ENCODE measurements around the gene ATP1A2. TPM values are rescaled to one million over a fixed set of nuclear protein-coding genes. Genes with fewer than 3 reads are reported as not detected.

Gene ATP1A2
- total RNA-seq, 1 experiment from 2014 or later: 23.2 TPM

DNA sequence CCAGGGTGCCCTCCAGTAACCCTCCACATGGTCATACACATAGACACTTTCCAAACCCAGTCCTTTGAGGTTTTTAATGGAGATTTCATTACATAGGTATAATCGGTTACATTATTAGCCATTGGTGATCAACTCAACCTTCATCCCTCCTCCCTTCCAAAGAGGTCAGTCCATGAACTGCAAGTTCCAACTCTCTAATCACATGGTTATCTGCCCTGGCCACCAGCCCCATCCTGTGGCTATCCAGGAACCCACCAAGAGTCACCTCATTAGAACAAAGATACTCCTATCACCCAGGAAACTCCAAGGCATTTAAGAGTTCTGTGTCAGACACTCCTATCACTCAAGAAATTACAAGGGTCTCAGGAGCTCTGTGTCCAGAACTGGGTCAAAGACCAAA lies 48.1 kb downstream of the ATP1A2 start (continued):
- TF ChIP-seq, protein P1, sequence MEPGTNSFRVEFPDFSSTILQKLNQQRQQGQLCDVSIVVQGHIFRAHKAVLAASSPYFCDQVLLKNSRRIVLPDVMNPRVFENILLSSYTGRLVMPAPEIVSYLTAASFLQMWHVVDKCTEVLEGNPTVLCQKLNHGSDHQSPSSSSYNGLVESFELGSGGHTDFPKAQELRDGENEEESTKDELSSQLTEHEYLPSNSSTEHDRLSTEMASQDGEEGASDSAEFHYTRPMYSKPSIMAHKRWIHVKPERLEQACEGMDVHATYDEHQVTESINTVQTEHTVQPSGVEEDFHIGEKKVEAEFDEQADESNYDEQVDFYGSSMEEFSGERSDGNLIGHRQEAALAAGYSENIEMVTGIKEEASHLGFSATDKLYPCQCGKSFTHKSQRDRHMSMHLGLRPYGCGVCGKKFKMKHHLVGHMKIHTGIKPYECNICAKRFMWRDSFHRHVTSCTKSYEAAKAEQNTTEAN (CRISPR knock-in tag; IDR thresholded peaks at IDR 0.05): no peak
- TF ChIP-seq, protein P2, sequence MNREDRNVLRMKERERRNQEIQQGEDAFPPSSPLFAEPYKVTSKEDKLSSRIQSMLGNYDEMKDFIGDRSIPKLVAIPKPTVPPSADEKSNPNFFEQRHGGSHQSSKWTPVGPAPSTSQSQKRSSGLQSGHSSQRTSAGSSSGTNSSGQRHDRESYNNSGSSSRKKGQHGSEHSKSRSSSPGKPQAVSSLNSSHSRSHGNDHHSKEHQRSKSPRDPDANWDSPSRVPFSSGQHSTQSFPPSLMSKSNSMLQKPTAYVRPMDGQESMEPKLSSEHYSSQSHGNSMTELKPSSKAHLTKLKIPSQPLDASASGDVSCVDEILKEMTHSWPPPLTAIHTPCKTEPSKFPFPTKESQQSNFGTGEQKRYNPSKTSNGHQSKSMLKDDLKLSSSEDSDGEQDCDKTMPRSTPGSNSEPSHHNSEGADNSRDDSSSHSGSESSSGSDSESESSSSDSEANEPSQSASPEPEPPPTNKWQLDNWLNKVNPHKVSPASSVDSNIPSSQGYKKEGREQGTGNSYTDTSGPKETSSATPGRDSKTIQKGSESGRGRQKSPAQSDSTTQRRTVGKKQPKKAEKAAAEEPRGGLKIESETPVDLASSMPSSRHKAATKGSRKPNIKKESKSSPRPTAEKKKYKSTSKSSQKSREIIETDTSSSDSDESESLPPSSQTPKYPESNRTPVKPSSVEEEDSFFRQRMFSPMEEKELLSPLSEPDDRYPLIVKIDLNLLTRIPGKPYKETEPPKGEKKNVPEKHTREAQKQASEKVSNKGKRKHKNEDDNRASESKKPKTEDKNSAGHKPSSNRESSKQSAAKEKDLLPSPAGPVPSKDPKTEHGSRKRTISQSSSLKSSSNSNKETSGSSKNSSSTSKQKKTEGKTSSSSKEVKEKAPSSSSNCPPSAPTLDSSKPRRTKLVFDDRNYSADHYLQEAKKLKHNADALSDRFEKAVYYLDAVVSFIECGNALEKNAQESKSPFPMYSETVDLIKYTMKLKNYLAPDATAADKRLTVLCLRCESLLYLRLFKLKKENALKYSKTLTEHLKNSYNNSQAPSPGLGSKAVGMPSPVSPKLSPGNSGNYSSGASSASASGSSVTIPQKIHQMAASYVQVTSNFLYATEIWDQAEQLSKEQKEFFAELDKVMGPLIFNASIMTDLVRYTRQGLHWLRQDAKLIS (CRISPR knock-in tag; IDR thresholded peaks at IDR 0.05; ENCODE audit: borderline replicate concordance): no peak
- TF ChIP-seq, protein P3, sequence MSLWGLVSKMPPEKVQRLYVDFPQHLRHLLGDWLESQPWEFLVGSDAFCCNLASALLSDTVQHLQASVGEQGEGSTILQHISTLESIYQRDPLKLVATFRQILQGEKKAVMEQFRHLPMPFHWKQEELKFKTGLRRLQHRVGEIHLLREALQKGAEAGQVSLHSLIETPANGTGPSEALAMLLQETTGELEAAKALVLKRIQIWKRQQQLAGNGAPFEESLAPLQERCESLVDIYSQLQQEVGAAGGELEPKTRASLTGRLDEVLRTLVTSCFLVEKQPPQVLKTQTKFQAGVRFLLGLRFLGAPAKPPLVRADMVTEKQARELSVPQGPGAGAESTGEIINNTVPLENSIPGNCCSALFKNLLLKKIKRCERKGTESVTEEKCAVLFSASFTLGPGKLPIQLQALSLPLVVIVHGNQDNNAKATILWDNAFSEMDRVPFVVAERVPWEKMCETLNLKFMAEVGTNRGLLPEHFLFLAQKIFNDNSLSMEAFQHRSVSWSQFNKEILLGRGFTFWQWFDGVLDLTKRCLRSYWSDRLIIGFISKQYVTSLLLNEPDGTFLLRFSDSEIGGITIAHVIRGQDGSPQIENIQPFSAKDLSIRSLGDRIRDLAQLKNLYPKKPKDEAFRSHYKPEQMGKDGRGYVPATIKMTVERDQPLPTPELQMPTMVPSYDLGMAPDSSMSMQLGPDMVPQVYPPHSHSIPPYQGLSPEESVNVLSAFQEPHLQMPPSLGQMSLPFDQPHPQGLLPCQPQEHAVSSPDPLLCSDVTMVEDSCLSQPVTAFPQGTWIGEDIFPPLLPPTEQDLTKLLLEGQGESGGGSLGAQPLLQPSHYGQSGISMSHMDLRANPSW (CRISPR knock-in tag; conservative IDR thresholded peaks at IDR 0.05; ENCODE audit: low read depth): no peak
- TF ChIP-seq, protein P4, sequence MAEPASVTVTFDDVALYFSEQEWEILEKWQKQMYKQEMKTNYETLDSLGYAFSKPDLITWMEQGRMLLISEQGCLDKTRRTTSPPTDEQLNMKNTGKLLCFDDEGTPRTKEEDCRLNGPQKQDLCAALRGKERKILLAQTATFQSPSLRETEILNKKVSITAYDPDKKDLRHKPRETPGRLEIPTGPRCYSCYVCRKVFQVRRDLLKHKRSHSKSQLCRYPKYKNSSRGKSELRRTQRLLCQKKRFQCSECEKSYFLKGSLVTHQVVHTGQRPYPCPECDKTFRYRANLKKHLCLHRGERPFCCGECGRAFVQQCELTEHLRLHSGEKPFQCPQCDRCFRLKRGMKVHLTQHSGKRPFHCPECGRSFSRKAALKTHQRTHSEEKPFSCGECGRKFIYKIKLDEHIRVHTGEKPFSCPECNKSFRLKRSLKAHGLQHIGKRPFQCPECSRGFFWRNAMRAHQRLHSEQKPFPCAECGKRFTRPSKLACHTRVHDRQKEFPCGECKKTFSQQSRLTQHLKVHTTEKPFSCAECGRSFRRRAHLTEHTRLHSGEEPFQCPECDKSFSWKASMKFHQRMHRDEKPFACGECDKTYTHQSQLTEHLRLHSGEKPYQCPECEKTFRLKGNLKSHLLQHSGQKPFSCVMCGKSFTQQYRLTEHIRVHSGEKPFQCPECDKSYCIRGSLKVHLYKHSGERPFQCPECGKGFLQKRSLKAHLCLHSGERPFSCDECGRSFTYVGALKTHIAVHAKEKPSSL (CRISPR knock-in tag; conservative IDR thresholded peaks at IDR 0.05): no peak
- no peak for TF ChIP-seq ZNF416 (CRISPR knock-in tag; IDR thresholded peaks at IDR 0.05)
- TF ChIP-seq TP53 (CRISPR knock-in tag; IDR thresholded peaks at IDR 0.05): no peak
- TF ChIP-seq ZNF121 (CRISPR knock-in tag; IDR thresholded peaks at IDR 0.05): no peak
- TF ChIP-seq, protein P5, sequence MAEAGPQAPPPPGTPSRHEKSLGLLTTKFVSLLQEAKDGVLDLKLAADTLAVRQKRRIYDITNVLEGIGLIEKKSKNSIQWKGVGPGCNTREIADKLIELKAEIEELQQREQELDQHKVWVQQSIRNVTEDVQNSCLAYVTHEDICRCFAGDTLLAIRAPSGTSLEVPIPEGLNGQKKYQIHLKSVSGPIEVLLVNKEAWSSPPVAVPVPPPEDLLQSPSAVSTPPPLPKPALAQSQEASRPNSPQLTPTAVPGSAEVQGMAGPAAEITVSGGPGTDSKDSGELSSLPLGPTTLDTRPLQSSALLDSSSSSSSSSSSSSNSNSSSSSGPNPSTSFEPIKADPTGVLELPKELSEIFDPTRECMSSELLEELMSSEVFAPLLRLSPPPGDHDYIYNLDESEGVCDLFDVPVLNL (CRISPR knock-in tag; IDR thresholded peaks at IDR 0.05; ENCODE audit: borderline replicate concordance, low read depth): no peak
- TF ChIP-seq, protein P6, sequence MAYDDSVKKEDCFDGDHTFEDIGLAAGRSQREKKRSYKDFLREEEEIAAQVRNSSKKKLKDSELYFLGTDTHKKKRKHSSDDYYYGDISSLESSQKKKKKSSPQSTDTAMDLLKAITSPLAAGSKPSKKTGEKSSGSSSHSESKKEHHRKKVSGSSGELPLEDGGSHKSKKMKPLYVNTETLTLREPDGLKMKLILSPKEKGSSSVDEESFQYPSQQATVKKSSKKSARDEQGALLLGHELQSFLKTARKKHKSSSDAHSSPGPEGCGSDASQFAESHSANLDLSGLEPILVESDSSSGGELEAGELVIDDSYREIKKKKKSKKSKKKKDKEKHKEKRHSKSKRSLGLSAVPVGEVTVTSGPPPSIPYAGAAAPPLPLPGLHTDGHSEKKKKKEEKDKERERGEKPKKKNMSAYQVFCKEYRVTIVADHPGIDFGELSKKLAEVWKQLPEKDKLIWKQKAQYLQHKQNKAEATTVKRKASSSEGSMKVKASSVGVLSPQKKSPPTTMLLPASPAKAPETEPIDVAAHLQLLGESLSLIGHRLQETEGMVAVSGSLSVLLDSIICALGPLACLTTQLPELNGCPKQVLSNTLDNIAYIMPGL (CRISPR knock-in tag; IDR thresholded peaks at IDR 0.05): no peak
- TF ChIP-seq, protein P7, sequence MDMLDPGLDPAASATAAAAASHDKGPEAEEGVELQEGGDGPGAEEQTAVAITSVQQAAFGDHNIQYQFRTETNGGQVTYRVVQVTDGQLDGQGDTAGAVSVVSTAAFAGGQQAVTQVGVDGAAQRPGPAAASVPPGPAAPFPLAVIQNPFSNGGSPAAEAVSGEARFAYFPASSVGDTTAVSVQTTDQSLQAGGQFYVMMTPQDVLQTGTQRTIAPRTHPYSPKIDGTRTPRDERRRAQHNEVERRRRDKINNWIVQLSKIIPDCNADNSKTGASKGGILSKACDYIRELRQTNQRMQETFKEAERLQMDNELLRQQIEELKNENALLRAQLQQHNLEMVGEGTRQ (CRISPR knock-in tag; IDR thresholded peaks at IDR 0.05): no peak

DNA sequence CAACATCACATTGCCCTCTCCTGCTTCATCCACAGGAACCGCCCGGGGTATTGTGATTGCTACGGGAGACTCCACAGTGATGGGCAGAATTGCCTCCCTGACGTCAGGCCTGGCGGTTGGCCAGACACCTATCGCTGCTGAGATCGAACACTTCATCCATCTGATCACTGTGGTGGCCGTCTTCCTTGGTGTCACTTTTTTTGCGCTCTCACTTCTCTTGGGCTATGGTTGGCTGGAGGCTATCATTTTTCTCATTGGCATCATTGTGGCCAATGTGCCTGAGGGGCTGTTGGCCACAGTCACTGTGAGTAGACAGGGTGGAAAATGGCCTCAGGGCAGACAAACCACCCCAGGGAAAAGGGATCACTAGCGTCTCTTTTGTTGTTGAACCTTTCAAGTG lies 48.6 kb downstream of the ATP1A2 start:
- DNase-seq (ENCODE audit: low spot score) (no peak), ATAC-seq (no peak)
- Mint-ChIP-seq H3K27ac (no peak overlapping the region), H3K4me1 (peaks cover 34% of the 10 kb centered on the region), H3K36me3 (no peaks in the 10 kb centered on the region), H3K9me3 (no peaks in the 10 kb centered on the region), H3K27me3 (ENCODE audit: low read depth) (peaks cover 14% of the 10 kb centered on the region), H3K4me3 (no peak overlapping the region)
- ChIA-PET POLR2A (no interaction called here), CTCF (no interaction called here)
- TF ChIP-seq ZNF219 (CRISPR knock-in tag; IDR thresholded peaks at IDR 0.05; ENCODE audit: borderline replicate concordance) (no peak), ZNF671 (CRISPR knock-in tag; IDR thresholded peaks at IDR 0.05) (no peak), ZNF396 (CRISPR knock-in tag; IDR thresholded peaks at IDR 0.05; ENCODE audit: borderline replicate concordance) (no peak)
- TF ChIP-seq, protein P8, sequence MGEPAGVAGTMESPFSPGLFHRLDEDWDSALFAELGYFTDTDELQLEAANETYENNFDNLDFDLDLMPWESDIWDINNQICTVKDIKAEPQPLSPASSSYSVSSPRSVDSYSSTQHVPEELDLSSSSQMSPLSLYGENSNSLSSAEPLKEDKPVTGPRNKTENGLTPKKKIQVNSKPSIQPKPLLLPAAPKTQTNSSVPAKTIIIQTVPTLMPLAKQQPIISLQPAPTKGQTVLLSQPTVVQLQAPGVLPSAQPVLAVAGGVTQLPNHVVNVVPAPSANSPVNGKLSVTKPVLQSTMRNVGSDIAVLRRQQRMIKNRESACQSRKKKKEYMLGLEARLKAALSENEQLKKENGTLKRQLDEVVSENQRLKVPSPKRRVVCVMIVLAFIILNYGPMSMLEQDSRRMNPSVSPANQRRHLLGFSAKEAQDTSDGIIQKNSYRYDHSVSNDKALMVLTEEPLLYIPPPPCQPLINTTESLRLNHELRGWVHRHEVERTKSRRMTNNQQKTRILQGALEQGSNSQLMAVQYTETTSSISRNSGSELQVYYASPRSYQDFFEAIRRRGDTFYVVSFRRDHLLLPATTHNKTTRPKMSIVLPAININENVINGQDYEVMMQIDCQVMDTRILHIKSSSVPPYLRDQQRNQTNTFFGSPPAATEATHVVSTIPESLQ (CRISPR knock-in tag; IDR thresholded peaks at IDR 0.05): no peak
- TF ChIP-seq, protein P9, sequence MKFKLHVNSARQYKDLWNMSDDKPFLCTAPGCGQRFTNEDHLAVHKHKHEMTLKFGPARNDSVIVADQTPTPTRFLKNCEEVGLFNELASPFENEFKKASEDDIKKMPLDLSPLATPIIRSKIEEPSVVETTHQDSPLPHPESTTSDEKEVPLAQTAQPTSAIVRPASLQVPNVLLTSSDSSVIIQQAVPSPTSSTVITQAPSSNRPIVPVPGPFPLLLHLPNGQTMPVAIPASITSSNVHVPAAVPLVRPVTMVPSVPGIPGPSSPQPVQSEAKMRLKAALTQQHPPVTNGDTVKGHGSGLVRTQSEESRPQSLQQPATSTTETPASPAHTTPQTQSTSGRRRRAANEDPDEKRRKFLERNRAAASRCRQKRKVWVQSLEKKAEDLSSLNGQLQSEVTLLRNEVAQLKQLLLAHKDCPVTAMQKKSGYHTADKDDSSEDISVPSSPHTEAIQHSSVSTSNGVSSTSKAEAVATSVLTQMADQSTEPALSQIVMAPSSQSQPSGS (CRISPR knock-in tag; IDR thresholded peaks at IDR 0.05; ENCODE audit: borderline replicate concordance, low read depth): no peak
- TF ChIP-seq, protein P7 (CRISPR knock-in tag; IDR thresholded peaks at IDR 0.05): no peak

Data from WTC11 (cell line).